ENCODE measurements around the gene CYP19A1.

The CYP19A1 gene

GRCh38 chr15:51338496-51338895 is at the start of gene CYP19A1:
CYP19A1 (minus strand) TSS chr15:51338596; CDS start chr15:51242912, 95,684 bp downstream.
- DNase-seq: no peak

GRCh38 chr15:51387699-51388041 is 49.3 kb upstream of the CYP19A1 start:
- DNase-seq: no peak

GRCh38 chr15:51386960-51387698 is 48.7 kb upstream of the CYP19A1 start:
- no peak for DNase-seq

- no peak for DNase-seq
These were observed 48.1 kb upstream of the CYP19A1 start for GRCh38 chr15:51386486-51386885.

- DNase-seq: no peak
These were observed 47.6 kb upstream of the CYP19A1 start for GRCh38 chr15:51386029-51386428.

GRCh38 chr15:51382787-51383186 is 44.4 kb upstream of the CYP19A1 start:
- peak; percentile 47 for DNase-seq

GRCh38 chr15:51380999-51381806 is 42.8 kb upstream of the CYP19A1 start:
- peak; percentile 75 for DNase-seq

- no peak for DNase-seq
These were observed 41.0 kb upstream of the CYP19A1 start for GRCh38 chr15:51379390-51379789.

GRCh38 chr15:51378406-51378805 is 40.0 kb upstream of the CYP19A1 start:
- no peak for DNase-seq

- no peak for DNase-seq
These were observed 38.8 kb upstream of the CYP19A1 start for GRCh38 chr15:51377038-51377786.

GRCh38 chr15:51375966-51376640 is 37.7 kb upstream of the CYP19A1 start:
- no peak for DNase-seq

- no peak for DNase-seq
These were observed 35.7 kb upstream of the CYP19A1 start for GRCh38 chr15:51374131-51374530.

GRCh38 chr15:51371266-51371665 is 32.9 kb upstream of the CYP19A1 start:
- DNase-seq: no peak

- DNase-seq: no peak
These were observed 31.0 kb upstream of the CYP19A1 start for GRCh38 chr15:51369451-51369761.

- no peak for DNase-seq
These were observed 30.5 kb upstream of the CYP19A1 start for GRCh38 chr15:51368751-51369450.

- no peak for DNase-seq
These were observed 29.9 kb upstream of the CYP19A1 start for GRCh38 chr15:51368307-51368706.

- DNase-seq: no peak
These were observed 29.1 kb upstream of the CYP19A1 start for GRCh38 chr15:51367322-51367976.

GRCh38 chr15:51366920-51367319 is 28.5 kb upstream of the CYP19A1 start:
- DNase-seq: peak; percentile 31

- DNase-seq: no peak
These were observed 27.7 kb upstream of the CYP19A1 start for GRCh38 chr15:51366071-51366470.

- DNase-seq: no peak
These were observed 27.0 kb upstream of the CYP19A1 start for GRCh38 chr15:51365417-51365816.

GRCh38 chr15:51363383-51363782 is 25.0 kb upstream of the CYP19A1 start:
- DNase-seq: no peak

GRCh38 chr15:51359981-51360380 is 21.6 kb upstream of the CYP19A1 start:
- DNase-seq: no peak

All from right hindlimb (tissue), 1 donor.